ENCODE data around the gene TPSG1.
A peak's percentile ranks its signal among the peaks of the same experiment; 100 is the strongest.

TPSG1 gene

GRCh38 chr16:1197237-1197866 lies 27.7 kb downstream of the TPSG1 start:
- Histone ChIP-seq H3K4me3 (no peak overlapping the region), H3K9me3 (no peaks in the 10 kb centered on the region)
- intact Hi-C loops (cut with DNase I; ENCODE audit: low total_unique reads): loop anchor here (5.0 kb wide), 1 partner anchor 140 kb away; no protein-coding TSS in a partner anchor

GRCh38 chr16:1196494-1196893 lies 28.6 kb downstream of the TPSG1 start:
- Histone ChIP-seq H3K4me3 (no peak overlapping the region), H3K27ac (no peak overlapping the region), H3K4me1 (peaks cover 0 to 33% (median 29%) of the 10 kb centered on the region in 4 donors), H3K36me3 (peaks cover 8 to 27% (median 19%) of the 10 kb centered on the region in 3 donors), H3K9me3 (no peaks in the 10 kb centered on the region), H3K27me3 (no peaks in the 10 kb centered on the region)
- no peak for TF ChIP-seq CTCF (IDR thresholded peaks at IDR 0.05)
- DNase-seq: no peak
- intact Hi-C loops (cut with DNase I; ENCODE audit: low total_unique reads): loop anchor here (5.0 kb wide), 1 partner anchor 139 kb away; no protein-coding TSS in a partner anchor

More at GRCh38 chr16:1197237-1197866, 27.7 kb downstream of the TPSG1 start:
- peaks cover 0 to 26% (median 22%) of the 10 kb centered on the region in 4 donors for H3K4me1 ChIP-seq
- no peak for TF ChIP-seq CTCF (IDR thresholded peaks at IDR 0.05)
- H3K36me3 ChIP-seq: peaks cover 17 to 36% (median 28%) of the 10 kb centered on the region in 3 donors
- no peaks in the 10 kb centered on the region for H3K27me3 ChIP-seq
- H3K27ac ChIP-seq: no peak overlapping the region
- DNase-seq: no peak

- Histone ChIP-seq H3K9me3 (no peaks in the 10 kb centered on the region), H3K27me3 (no peaks in the 10 kb centered on the region), H3K4me3 (no peak overlapping the region), H3K4me1 (peaks cover 0 to 39% (median 29%) of the 10 kb centered on the region in 4 donors), H3K27ac (no peak overlapping the region), H3K36me3 (peaks cover 4 to 15% (median 7%) of the 10 kb centered on the region in 3 donors)
- no peak for TF ChIP-seq CTCF (IDR thresholded peaks at IDR 0.05)
- DNase-seq: no peak
- intact Hi-C loops (cut with DNase I; ENCODE audit: low total_unique reads): loop anchor here (2.0 to 5.0 kb wide), 2 partner anchors 87 to 138 kb away; no protein-coding TSS in a partner anchor
Observed at GRCh38 chr16:1195393-1195666, 29.7 kb downstream of the TPSG1 start.

- H3K4me3 ChIP-seq: no peak overlapping the region
- H3K27ac ChIP-seq: peak overlapping the region in 1 of 2 donors; percentile 18
- peaks cover 0 to 39% (median 29%) of the 10 kb centered on the region in 4 donors for H3K4me1 ChIP-seq
- H3K27me3 ChIP-seq: no peaks in the 10 kb centered on the region
- DNase-seq: no peak
- TF ChIP-seq CTCF (IDR thresholded peaks at IDR 0.05): peak; percentile 83 to 86
- peaks cover 0 to 15% (median 2%) of the 10 kb centered on the region in 3 donors for H3K36me3 ChIP-seq
- intact Hi-C loops (cut with DNase I; ENCODE audit: low total_unique reads): loop anchor here (2.0 to 5.0 kb wide), 3 partner anchors 43 to 138 kb away; partner anchors contain the start of gene CACNA1H
- no peaks in the 10 kb centered on the region for H3K9me3 ChIP-seq
Observed at GRCh38 chr16:1194665-1195392, 30.2 kb downstream of the TPSG1 start.

GRCh38 chr16:1193825-1194581 lies 31.1 kb downstream of the TPSG1 start:
- no peak for DNase-seq
- H3K9me3 ChIP-seq: no peaks in the 10 kb centered on the region
- no peaks in the 10 kb centered on the region for H3K27me3 ChIP-seq
- peaks cover 0 to 15% (median 0%) of the 10 kb centered on the region in 3 donors for H3K36me3 ChIP-seq
- intact Hi-C loops (cut with DNase I; ENCODE audit: low total_unique reads): loop anchor here (2.0 to 5.0 kb wide), 2 partner anchors 42 to 85 kb away; partner anchors contain the start of gene CACNA1H
- H3K4me1 ChIP-seq: peaks cover 0 to 39% (median 29%) of the 10 kb centered on the region in 4 donors
- no peak for TF ChIP-seq CTCF (IDR thresholded peaks at IDR 0.05)
- H3K27ac ChIP-seq: peak overlapping the region in 1 of 2 donors; percentile 18
- H3K4me3 ChIP-seq: no peak overlapping the region

Measured in tibial artery (tissue), 4 donors.